ENCODE results near the gene CIB4.

DNA sequence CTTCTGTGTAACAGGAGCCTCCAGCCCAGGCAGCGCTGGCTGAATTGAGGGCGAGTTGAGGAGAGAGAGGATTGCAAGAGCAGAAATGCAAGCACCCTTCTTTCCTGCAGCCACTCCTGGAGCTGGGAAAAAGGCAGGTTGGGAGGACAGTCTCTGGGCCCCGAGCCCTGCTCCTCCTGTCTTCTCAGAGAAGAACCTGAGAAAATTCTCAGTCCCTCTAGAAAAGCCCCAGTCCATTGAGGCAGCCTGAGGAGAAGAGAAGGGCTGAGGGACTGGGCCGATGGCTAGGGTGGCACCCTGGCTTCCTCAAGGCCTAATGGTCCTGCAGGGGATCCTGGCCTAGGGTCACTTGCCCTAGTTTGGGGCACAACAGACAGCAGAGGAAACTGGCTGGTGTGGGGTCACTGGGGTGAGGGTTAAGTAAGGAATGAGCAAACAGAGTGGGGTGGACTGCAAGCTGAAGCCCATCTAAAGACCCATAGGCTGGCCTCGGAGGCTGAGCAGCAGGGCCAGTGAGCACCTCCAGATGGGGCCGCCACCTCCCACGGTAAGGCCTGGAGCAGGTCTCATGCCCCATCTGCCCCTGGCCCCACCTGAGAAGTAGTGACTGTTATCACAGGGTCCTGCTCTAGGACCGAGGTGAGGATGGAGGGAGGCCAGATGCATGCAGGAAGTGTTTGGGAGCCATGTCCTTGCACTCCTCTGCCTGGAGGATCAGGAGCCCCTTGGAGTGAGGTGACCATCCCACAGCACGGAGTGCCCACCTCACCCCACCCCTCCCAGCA is 12.4 kb downstream of the CIB4 start:
- no peak for TF ChIP-seq CREB1 (IDR thresholded peaks at IDR 0.05; ENCODE audit: low read depth)
- no peak for TF ChIP-seq RAD21 (IDR thresholded peaks at IDR 0.05; ENCODE audit: low read depth)
- no peak for TF ChIP-seq YY1 (IDR thresholded peaks at IDR 0.05; ENCODE audit: low read depth)
- no peak for TF ChIP-seq EP300 (IDR thresholded peaks at IDR 0.05; ENCODE audit: borderline replicate concordance)
- no peak for TF ChIP-seq NFIC (IDR thresholded peaks at IDR 0.05)
- TF ChIP-seq USF1 (IDR thresholded peaks at IDR 0.05) = no peak
- no peak for TF ChIP-seq MAX (IDR thresholded peaks at IDR 0.05)
